ENCODE results near the gene FURIN. TPM values are rescaled to one million over a fixed set of nuclear protein-coding genes. Genes with fewer than 3 reads are reported as not detected.
"Not testable (repeated sequence)": the region's sequence is repeated elsewhere in the genome, so short reads cannot be mapped to it uniquely, and the experiment has no call there.

Gene FURIN
- total RNA-seq, 1 donor from 2014 or later, result 42.7 TPM

GRCh38 chr15:90823455-90823974, 44.9 kb upstream of the FURIN start:
- Histone ChIP-seq H3K4me3 (no peak overlapping the region), H3K27me3 (ENCODE audit: low read depth) (no peaks in the 10 kb centered on the region), H3K4me1 (peaks cover 14% of the 10 kb centered on the region), H3K9me3 (replicated peaks) (no peaks in the 10 kb centered on the region), H3K27ac (replicated peaks) (no peak overlapping the region), H3K36me3 (no peaks in the 10 kb centered on the region)
- DNase-seq, result no peak
- intact Hi-C loops (cut with micrococcal nuclease), result no loop called here
- TF ChIP-seq CTCF (IDR thresholded peaks at IDR 0.05; ENCODE audit: borderline replicate concordance), result no peak

DNA sequence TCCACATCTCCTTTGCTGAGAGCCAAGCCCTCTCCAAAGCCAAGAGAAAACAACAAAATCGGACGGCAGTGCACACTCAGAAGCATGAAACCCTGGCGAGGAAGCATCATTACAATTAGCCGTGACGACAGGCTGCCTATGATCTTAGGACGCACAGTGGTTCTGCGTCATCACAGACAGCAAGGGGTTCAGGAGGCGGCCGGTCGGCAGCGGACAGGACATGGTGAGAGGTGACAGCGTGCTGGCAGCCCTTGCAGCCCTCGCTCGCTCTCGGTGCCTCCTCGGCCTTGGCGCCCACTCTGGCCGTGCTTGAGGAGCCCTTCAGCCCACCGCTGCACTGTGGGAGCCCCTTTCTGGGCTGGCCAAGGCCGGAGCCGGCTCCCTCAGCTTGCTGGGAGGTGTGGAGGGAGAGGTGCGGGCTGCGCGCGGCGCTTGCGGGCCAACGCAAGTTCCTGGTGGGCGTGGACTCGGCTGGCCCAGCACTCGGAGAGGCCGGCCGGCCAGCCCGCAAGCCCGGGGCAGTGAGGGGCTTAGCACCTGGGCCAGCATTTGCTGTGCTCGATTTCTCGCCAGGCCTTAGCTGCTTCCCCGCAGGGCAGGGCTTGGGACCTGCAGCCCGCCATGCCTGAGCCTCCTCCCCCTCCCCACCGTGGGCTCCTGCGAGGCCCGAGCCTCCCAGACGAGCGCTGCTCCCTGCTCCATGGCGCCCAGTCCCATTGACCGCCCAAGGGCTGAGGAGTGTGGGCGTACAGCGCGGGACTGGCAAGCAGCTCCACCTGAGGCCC, 43.1 kb upstream of the FURIN start:
- intact Hi-C loops (cut with micrococcal nuclease), result not testable (repeated sequence)

DNA sequence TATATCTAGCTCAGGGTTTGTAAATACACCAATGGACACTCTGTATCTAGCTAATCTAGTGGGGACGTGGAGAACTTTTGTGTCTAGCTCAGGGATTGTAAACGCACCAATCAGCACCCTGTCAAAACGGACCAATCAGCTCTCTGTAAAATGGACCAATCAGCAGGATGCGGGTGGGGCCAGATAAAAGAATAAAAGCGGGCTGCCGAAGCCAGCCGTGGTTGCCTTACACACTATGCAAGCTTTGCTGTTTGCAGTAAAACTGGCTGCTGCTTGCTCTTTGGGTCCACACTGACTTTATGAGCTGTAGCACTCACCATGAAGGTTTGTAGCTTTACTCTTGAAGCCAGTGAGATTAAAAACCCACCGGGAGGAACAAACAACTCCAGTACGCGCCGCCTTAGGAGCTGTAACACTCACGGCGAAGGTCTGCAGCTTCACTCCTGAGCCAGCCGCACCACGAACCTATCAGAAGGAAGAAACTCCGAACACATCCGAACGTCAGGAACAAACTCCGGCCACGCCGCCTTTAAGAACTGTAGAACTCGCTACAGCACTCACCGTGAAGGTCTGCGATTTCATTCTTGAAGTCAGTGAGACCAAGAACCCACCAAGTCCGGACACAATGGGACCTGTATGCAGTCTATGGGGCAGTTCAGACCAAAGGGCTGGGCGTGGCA, 42.0 kb upstream of the FURIN start:
- H3K4me3 ChIP-seq; H3K4me1 ChIP-seq; intact Hi-C loops (cut with micrococcal nuclease); H3K27ac ChIP-seq (replicated peaks); H3K36me3 ChIP-seq; H3K9me3 ChIP-seq (replicated peaks); DNase-seq; H3K27me3 ChIP-seq (ENCODE audit: low read depth): not testable (repeated sequence)

More for the DNA sequence above, 43.1 kb upstream of the FURIN start:
- not testable (repeated sequence) for H3K9me3 ChIP-seq (replicated peaks); H3K36me3 ChIP-seq; DNase-seq; H3K27me3 ChIP-seq (ENCODE audit: low read depth); H3K27ac ChIP-seq (replicated peaks); H3K4me3 ChIP-seq; H3K4me1 ChIP-seq

DNA sequence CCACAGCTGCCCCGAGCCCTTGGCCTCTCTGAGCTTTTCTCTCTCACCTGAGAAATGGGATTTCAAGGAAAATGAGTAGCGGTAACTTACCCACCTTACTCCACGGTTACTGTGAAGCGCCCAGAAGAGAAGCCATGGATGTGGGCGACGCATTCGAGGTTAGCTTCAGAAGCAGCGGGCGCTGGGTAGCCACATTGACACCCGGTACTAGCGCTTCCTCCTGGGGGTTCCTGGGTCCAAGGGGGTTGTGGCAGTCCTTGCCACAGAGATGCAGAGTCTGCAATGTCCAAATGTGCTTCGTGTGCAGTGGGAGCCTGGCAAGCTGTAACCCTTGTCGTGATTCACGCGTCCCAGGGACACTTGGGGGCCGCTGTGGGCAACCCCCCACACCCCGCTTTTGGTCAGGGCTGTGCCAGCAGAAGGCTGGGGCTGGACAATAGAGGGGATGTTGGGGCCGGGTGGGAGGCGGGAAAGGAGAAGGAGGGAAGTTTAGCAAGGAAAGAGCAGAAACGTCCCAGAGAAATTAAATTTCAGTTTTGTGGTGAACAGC, 41.4 kb upstream of the FURIN start:
- Histone ChIP-seq H3K36me3 (no peaks in the 10 kb centered on the region), H3K27ac (replicated peaks) (no peak overlapping the region), H3K4me3 (no peak overlapping the region), H3K9me3 (replicated peaks) (no peaks in the 10 kb centered on the region), H3K27me3 (ENCODE audit: low read depth) (no peaks in the 10 kb centered on the region), H3K4me1 (no peaks in the 10 kb centered on the region)
- intact Hi-C loops (cut with micrococcal nuclease), result no loop called here
- no peak for DNase-seq
- TF ChIP-seq CTCF (IDR thresholded peaks at IDR 0.05; ENCODE audit: borderline replicate concordance), result no peak

DNA sequence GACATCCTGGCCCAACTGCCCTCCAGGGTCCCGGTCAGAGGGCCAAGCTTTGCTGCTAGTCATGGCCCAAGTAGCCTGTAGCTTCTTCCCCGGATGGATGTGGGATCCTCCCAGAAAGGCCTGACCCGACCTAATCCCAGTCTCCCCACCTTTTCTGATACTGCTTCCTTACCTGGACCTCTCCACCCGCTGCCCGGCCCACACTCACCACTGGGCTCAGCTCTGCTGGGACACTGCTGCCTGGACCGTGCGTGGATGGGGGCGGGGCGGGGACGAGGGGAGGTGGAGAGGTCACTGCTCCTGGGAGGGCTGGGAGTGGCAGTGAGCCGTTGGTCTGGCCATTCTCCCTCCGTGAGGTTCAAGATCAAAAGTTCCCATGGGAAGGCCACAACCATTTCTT, 40.3 kb upstream of the FURIN start:
- Histone ChIP-seq H3K4me3 (no peak overlapping the region), H3K4me1 (no peaks in the 10 kb centered on the region), H3K27me3 (ENCODE audit: low read depth) (no peaks in the 10 kb centered on the region), H3K36me3 (no peaks in the 10 kb centered on the region), H3K27ac (replicated peaks) (no peak overlapping the region), H3K9me3 (replicated peaks) (no peaks in the 10 kb centered on the region)
- intact Hi-C loops (cut with micrococcal nuclease), result no loop called here
- no peak for TF ChIP-seq CTCF (IDR thresholded peaks at IDR 0.05; ENCODE audit: borderline replicate concordance)
- no peak for DNase-seq

DNA sequence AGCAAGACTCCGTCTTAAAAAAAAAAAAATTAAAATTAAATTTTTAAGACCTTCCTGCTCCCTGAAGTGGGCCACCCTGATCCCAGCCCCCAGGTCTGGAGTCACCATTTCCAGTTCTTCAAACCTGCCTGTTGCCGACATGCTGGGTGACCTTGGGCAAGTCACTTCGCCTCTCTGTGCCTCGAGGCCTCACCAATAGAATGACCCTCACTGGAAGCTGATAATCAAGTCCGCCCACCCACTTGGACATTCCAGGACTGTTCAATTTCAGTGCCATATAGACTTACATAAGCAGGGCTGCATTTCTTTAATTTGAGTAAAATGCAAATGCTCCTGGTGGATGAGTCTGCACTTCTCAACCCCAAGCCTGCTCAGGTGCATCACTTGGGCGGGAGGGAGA, 39.3 kb upstream of the FURIN start:
- Histone ChIP-seq H3K9me3 (replicated peaks) (no peaks in the 10 kb centered on the region), H3K36me3 (no peaks in the 10 kb centered on the region), H3K4me3 (no peak overlapping the region), H3K27me3 (ENCODE audit: low read depth) (no peaks in the 10 kb centered on the region), H3K27ac (replicated peaks) (no peak overlapping the region), H3K4me1 (no peaks in the 10 kb centered on the region)
- intact Hi-C loops (cut with micrococcal nuclease), result no loop called here
- TF ChIP-seq CTCF (IDR thresholded peaks at IDR 0.05; ENCODE audit: borderline replicate concordance), result no peak
- no peak for DNase-seq

Measured in left ventricle myocardium inferior (tissue), 1 donor.